GM12892 (cell line): ENCODE results near the gene RNF207.

Source experiments
- POLR2A ChIP-seq: IDR thresholded peaks from 2 replicates; pipeline ENCODE4 v1.6.1; 2011; ENCODE audit warnings: low read depth, low read length, control low read depth
- POLR2AphosphoS5 ChIP-seq: IDR thresholded peaks from 2 replicates; pipeline ENCODE4 v1.6.1; 2011; ENCODE audit warnings: low read depth, low read length, control low read depth

- TF ChIP-seq POLR2A (no peak), POLR2AphosphoS5 (no peak)
Observed at GRCh38 chr1:6191968-6192367, 14.0 kb upstream of the RNF207 start.
